ENCODE measurements around the gene TOMM20.

DNA sequence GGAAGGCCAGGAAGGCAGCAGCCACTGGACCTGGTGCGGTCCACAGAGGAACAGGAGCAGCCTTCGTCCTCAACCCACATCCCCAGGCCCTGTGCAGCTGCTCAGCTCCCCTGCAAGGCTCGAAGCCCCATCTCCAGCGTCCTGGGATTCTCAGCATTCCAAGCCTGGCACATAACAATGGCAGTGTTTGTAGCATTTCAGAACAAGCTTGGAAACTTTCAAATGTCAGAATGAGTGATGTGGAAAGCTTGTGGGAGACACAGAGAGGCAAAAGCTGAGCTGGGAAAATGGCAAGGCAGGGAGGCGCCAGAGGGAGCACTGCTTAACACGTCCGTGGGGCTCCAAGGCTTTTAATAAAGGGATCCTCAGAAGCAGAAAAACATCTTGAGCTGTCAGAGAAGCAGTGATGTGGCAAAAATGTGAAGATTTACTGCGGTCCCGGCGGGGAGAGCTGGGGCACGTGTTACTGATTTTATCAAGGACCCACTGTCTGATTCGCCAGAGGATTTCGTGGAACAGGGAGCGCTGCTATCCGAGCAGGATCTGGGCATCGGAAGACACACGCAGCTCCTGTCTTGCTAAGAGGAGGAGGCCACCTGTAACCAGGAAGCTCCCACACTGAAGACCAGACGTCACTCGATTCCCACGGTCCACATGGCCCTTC lies 38.1 kb downstream of the TOMM20 start:
- TF ChIP-seq, protein P1, sequence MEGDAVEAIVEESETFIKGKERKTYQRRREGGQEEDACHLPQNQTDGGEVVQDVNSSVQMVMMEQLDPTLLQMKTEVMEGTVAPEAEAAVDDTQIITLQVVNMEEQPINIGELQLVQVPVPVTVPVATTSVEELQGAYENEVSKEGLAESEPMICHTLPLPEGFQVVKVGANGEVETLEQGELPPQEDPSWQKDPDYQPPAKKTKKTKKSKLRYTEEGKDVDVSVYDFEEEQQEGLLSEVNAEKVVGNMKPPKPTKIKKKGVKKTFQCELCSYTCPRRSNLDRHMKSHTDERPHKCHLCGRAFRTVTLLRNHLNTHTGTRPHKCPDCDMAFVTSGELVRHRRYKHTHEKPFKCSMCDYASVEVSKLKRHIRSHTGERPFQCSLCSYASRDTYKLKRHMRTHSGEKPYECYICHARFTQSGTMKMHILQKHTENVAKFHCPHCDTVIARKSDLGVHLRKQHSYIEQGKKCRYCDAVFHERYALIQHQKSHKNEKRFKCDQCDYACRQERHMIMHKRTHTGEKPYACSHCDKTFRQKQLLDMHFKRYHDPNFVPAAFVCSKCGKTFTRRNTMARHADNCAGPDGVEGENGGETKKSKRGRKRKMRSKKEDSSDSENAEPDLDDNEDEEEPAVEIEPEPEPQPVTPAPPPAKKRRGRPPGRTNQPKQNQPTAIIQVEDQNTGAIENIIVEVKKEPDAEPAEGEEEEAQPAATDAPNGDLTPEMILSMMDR (IDR thresholded peaks at IDR 0.05; ENCODE audit: poor library complexity), result no peak
- no peak for TF ChIP-seq EZH2phosphoT487 (IDR thresholded peaks at IDR 0.05; ENCODE audit: low read depth, severe bottlenecking, unreplicated experiment)
